Measurements from ENCODE around the gene MRPL42.

Gene MRPL42

GRCh38 chr12:93438266-93439050, 28.9 kb upstream of the MRPL42 start:
- no peak for TF ChIP-seq CTCF (IDR thresholded peaks at IDR 0.05; ENCODE audit: low read depth, low read length)
- in situ Hi-C loops (cut with HindIII; ENCODE audit: low sequenced_read_pairs): no loop called here
- H3K4me3 ChIP-seq (ENCODE audit: low read depth, low read length): no peak overlapping the region
- no peak for DNase-seq (ENCODE audit: low read depth, low spot score)

- peak overlapping the region; percentile 66 for H3K4me3 ChIP-seq (ENCODE audit: low read depth, low read length)
- no peak for DNase-seq (ENCODE audit: low read depth, low spot score)
- in situ Hi-C loops (cut with HindIII; ENCODE audit: low sequenced_read_pairs): no loop called here
- TF ChIP-seq CTCF (IDR thresholded peaks at IDR 0.05; ENCODE audit: low read depth, low read length): no peak
Measured at GRCh38 chr12:93440043-93440835, 27.1 kb upstream of the MRPL42 start.

GRCh38 chr12:93441081-93441616, 26.2 kb upstream of the MRPL42 start:
- in situ Hi-C loops (cut with HindIII; ENCODE audit: low sequenced_read_pairs): no loop called here
- TF ChIP-seq CTCF (IDR thresholded peaks at IDR 0.05; ENCODE audit: low read depth, low read length): no peak
- DNase-seq (ENCODE audit: low read depth, low spot score): peak; percentile 9
- peak overlapping the region; percentile 66 for H3K4me3 ChIP-seq (ENCODE audit: low read depth, low read length)

GRCh38 chr12:93441617-93442410, 25.5 kb upstream of the MRPL42 start, which contains the start of gene UBE2N:
TSS of gene UBE2N (minus strand) at chr12:93441947. CDS start at chr12:93441884, 63 bp downstream.
- H3K4me3 ChIP-seq (ENCODE audit: low read depth, low read length): peak within 1 kb of the TSS; percentile 66
- TF ChIP-seq CTCF (IDR thresholded peaks at IDR 0.05; ENCODE audit: low read depth, low read length): no peak
- in situ Hi-C loops (cut with HindIII; ENCODE audit: low sequenced_read_pairs): no loop called here
- DNase-seq (ENCODE audit: low read depth, low spot score): peak; percentile 97

GRCh38 chr12:93442411-93443340, 24.6 kb upstream of the MRPL42 start:
- H3K4me3 ChIP-seq (ENCODE audit: low read depth, low read length): peak overlapping the region; percentile 66
- no peak for DNase-seq (ENCODE audit: low read depth, low spot score)
- in situ Hi-C loops (cut with HindIII; ENCODE audit: low sequenced_read_pairs): no loop called here
- no peak for TF ChIP-seq CTCF (IDR thresholded peaks at IDR 0.05; ENCODE audit: low read depth, low read length)

All from astrocyte of the spinal cord (primary cell).